Right kidney (tissue), 1 donor: Measurements from ENCODE around the gene LRRFIP1.

Experiments used
- DNase-seq: peaks from one replicate; pipeline ENCODE4 v3.0.0-alpha.2; 2016

The LRRFIP1 gene

DNA sequence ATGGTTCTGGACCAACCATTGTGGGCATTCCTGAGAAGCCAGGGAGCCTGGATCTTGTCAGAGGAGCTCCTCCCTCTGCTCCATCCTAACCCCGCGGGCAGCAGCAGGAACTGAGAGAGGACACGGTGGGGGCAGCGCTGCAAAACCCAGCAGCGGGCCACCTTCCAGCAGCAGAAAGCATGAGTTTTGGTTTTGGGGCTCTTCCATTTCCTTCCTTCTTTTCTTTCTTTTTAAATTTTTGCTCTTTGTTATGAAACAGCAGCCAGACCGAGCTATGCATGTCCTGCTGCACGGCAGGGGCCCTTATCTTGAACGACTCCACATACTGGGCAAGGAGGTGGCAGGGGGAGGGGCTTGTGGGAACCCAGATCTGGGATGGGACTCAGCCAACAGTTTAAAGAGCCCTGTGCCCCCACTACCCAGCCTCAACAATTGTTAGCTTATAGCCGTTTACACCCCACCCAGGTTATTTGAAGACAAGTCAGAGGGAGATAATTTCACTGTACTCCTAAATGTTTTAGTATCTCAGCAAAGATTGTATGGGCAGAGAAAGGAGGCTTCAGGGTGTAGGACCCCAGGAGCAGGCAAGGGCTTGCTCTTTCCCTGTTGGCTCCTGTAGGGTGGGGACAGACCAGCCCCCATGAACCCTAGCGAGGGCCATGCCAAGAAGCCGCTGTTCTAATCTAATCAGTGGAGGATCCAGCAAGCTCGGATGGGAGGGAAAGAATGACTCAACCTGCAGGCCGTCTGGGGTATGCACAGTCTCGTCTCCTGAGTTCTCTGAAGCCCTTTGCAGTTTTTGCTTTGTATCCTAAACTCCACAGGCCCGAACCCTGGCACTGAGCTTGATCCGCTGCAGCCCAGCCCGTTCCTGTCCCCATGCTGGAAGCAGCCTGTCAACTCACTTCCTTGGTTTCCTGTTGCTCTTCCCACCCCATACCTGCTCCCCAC is 75.3 kb downstream of the LRRFIP1 start:
- no peak for DNase-seq

GRCh38 chr2:237704501-237705434 is 77.4 kb downstream of the LRRFIP1 start:
- DNase-seq: no peak

GRCh38 chr2:237706257-237706656 is 78.9 kb downstream of the LRRFIP1 start:
- DNase-seq: no peak

DNA sequence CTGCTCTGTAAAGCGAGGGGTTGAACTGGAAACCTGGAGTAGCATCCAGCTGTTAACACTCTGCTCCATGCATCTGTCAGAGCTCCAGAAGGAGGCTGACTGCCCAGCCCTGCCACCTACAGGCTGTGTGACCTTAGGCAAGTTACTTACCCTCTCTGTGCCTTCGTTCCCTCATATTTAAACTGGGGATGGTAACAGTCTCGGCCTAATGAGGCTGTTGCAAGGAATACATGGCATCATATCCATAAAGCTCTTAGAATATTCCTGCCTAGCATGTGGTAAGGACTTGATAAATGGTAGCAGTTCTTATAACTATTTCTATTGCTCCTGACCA is 80.6 kb downstream of the LRRFIP1 start:
- DNase-seq: no peak

- DNase-seq: no peak
These were observed 81.1 kb downstream of the LRRFIP1 start for GRCh38 chr2:237708491-237708890.

- DNase-seq: no peak
These were observed 81.6 kb downstream of the LRRFIP1 start for GRCh38 chr2:237708961-237709360.

- DNase-seq: no peak
These were observed 84.2 kb downstream of the LRRFIP1 start for GRCh38 chr2:237711458-237712150.

GRCh38 chr2:237712477-237713377 is 85.3 kb downstream of the LRRFIP1 start:
- DNase-seq: no peak

GRCh38 chr2:237714690-237715458 is 87.5 kb downstream of the LRRFIP1 start:
- DNase-seq: no peak

- no peak for DNase-seq
These were observed 88.1 kb downstream of the LRRFIP1 start for GRCh38 chr2:237715459-237715947.

DNA sequence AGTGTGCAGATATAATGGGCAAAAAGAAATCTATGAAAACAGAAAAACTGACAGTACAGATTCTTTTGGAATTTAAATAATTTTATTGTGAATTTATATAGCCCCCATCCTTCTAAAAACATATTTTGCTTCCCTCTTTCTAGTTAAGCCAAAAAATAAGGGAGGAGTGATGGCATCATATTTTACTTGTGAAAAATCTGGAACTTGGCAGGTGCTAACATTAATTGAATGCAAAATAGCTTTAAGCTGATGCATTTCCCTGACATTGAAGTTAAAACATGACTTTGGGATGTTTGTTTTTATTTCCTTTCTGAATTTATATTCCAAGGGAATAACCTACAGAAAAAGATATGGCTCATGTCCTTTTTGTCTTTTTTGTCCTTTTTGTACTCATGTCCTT is 88.6 kb downstream of the LRRFIP1 start:
- no peak for DNase-seq

DNA sequence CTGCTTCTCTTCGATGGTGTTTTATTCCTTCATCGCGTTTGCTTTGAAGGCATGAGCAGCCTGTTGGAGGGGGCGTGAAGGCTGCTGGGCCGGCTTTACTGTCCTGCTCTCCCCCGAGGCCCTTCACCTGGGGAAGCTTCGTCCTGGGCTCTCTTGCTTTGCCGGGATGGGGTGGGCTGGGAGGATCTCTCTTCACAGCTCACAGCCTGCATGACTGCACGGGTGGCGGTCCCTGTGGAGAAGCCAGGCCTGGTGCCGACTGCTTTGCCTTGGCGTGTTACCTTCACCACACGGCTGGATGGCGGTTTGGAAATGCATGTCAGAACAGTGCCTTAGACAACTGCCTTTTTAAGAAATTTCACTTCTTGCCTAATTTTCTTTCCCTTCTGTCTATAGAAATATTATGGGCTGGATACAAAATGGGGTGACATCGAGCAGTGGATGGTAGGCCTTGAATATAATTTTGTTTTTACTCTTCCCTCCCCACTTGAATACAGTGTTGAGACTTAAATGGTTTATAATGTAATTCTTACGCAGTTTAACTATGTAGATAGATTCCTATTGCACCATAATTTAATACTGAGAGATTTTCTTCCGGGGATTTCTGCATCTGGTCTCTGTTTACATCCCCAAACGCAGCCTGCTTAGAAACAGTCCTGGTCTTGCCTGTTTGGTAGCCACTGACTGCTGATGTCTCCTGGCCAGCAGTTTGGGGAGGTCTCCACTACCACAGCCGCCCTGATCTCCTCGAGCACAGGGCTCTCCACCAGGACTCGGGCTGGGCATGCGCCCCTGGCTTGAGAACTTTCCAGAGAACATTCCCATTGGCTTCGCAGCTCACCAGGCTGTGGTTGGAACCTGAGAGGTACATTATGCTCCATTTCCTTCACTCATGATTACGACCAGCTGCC is 90.2 kb downstream of the LRRFIP1 start:
- no peak for DNase-seq

- DNase-seq: no peak
These were observed 90.9 kb downstream of the LRRFIP1 start for GRCh38 chr2:237718277-237718634.

GRCh38 chr2:237720444-237720843 is 93.1 kb downstream of the LRRFIP1 start:
- no peak for DNase-seq

DNA sequence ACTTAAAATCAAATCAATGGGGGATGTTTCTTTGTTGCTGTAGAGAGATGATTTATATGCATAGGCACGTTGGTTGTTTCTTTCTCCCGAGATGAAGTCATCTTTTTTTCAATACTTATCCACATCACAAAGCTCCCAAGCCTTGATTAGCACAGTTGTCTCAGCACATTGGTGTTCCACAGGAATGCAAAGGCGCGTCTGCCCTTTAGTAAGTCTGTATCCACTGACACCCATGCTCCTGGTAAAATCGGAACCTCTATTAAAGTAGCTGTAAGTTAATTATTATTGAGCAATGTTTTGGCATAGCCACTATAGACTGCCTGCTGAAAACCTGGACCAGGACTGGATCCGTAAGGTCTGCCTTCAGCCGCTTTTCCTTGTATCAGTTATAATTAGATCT is 93.6 kb downstream of the LRRFIP1 start:
- DNase-seq: no peak

DNA sequence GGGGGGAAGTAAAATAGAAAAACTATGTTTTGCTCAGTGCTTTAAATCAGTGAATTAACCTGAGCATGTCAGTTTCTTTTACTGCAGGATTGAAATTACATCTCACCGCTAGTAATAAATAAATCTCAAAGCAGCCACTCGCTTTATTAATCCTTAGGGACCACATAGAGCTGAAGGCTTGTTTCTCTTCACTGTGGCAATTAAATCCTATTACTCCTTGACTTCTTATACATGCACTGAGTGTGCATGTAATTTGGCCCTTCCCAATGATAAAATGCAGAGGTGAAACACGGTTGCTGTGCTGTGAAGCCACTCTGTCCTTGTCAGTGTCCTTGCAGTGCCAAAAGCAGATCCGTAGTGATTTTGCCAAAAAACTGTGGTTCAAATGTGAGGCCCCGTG is 94.1 kb downstream of the LRRFIP1 start:
- DNase-seq: no peak

- DNase-seq: no peak
These were observed 95.2 kb downstream of the LRRFIP1 start for GRCh38 chr2:237722616-237723015.

GRCh38 chr2:237723023-237723422 is 95.6 kb downstream of the LRRFIP1 start:
- DNase-seq: no peak

- no peak for DNase-seq
These were observed 96.2 kb downstream of the LRRFIP1 start for GRCh38 chr2:237723602-237724001.
